ENCODE data around the gene ZNF385B.

The ZNF385B gene

GRCh38 chr2:179692043-179692442 lies 169.4 kb downstream of the ZNF385B start:
- H4K91ac ChIP-seq (ENCODE audit: low read depth, low read length), result no peak overlapping the region
- H3K27me3 ChIP-seq (ENCODE audit: insufficient read depth, low read length), result no peaks in the 10 kb centered on the region
- H3K36me3 ChIP-seq (ENCODE audit: control insufficient read depth in 1 of 2, insufficient read depth in 2 of 2, low read length in 2 of 2), result no peaks in the 10 kb centered on the region
- no peak overlapping the region for H3K27ac ChIP-seq (ENCODE audit: low read depth, low read length)
- H3K9me3 ChIP-seq (ENCODE audit: insufficient read depth, low read depth, low read length), result no peaks in the 10 kb centered on the region
- no peak overlapping the region for H3K14ac ChIP-seq (ENCODE audit: low read length)
- H3K79me1 ChIP-seq (ENCODE audit: low read length), result no peaks in the 10 kb centered on the region
- no peaks in the 10 kb centered on the region for H3K4me1 ChIP-seq (ENCODE audit: control insufficient read depth in 1 of 2, insufficient read depth in 2 of 2, low read length in 2 of 2)
- H4K8ac ChIP-seq (ENCODE audit: low read depth, low read length), result no peak overlapping the region
- H3K4ac ChIP-seq (ENCODE audit: low read depth, low read length), result no peak overlapping the region
- H2BK5ac ChIP-seq (ENCODE audit: low read depth, low read length, poor library complexity), result no peak overlapping the region
- H2BK12ac ChIP-seq (ENCODE audit: low read length), result no peak overlapping the region
- no peak overlapping the region for H3K23ac ChIP-seq (ENCODE audit: low read length)
- no CpG with 5 or more reads among the region's 1 CpG for WGBS (ENCODE audit: extremely low coverage, insufficient coverage, insufficient read length)
- no peak overlapping the region for H3K4me3 ChIP-seq (ENCODE audit: low read depth, low read length)
- H3K4me2 ChIP-seq (ENCODE audit: low read length), result no peak overlapping the region
- no peaks in the 10 kb centered on the region for H3K79me2 ChIP-seq (ENCODE audit: control insufficient read depth, insufficient read depth, low read length, poor library complexity)
- H2BK120ac ChIP-seq (ENCODE audit: insufficient read depth, low read length, poor library complexity), result no peak overlapping the region
- no peak overlapping the region for H2AK5ac ChIP-seq (ENCODE audit: low read length)
- H3K18ac ChIP-seq (ENCODE audit: low read length), result no peak overlapping the region
- no peak overlapping the region for H4K12ac ChIP-seq (ENCODE audit: low read depth, low read length)
- no peak overlapping the region for H2AFZ ChIP-seq (ENCODE audit: insufficient read depth, low read length, poor library complexity)
- H3K9ac ChIP-seq (ENCODE audit: low read length), result no peak overlapping the region
- no peak for DNase-seq

GRCh38 chr2:179691235-179691634 lies 170.2 kb downstream of the ZNF385B start:
- H2AFZ ChIP-seq (ENCODE audit: insufficient read depth, low read length, poor library complexity), result no peak overlapping the region
- no peaks in the 10 kb centered on the region for H3K36me3 ChIP-seq (ENCODE audit: control insufficient read depth in 1 of 2, insufficient read depth in 2 of 2, low read length in 2 of 2)
- H3K18ac ChIP-seq (ENCODE audit: low read length), result no peak overlapping the region
- no peak overlapping the region for H3K4me3 ChIP-seq (ENCODE audit: low read depth, low read length)
- H3K9ac ChIP-seq (ENCODE audit: low read length), result no peak overlapping the region
- no peak overlapping the region for H2BK12ac ChIP-seq (ENCODE audit: low read length)
- no peaks in the 10 kb centered on the region for H3K9me3 ChIP-seq (ENCODE audit: insufficient read depth, low read depth, low read length)
- no peak overlapping the region for H3K27ac ChIP-seq (ENCODE audit: low read depth, low read length)
- no peak overlapping the region for H3K4ac ChIP-seq (ENCODE audit: low read depth, low read length)
- no peak overlapping the region for H3K23ac ChIP-seq (ENCODE audit: low read length)
- H3K14ac ChIP-seq (ENCODE audit: low read length), result no peak overlapping the region
- H4K8ac ChIP-seq (ENCODE audit: low read depth, low read length), result no peak overlapping the region
- no peaks in the 10 kb centered on the region for H3K27me3 ChIP-seq (ENCODE audit: insufficient read depth, low read length)
- WGBS (ENCODE audit: extremely low coverage, insufficient coverage, insufficient read length), result no CpG with 5 or more reads among the region's 3 CpGs
- no peaks in the 10 kb centered on the region for H3K4me1 ChIP-seq (ENCODE audit: control insufficient read depth in 1 of 2, insufficient read depth in 2 of 2, low read length in 2 of 2)
- no peak for DNase-seq
- no peak overlapping the region for H3K4me2 ChIP-seq (ENCODE audit: low read length)
- no peaks in the 10 kb centered on the region for H3K79me1 ChIP-seq (ENCODE audit: low read length)
- no peak overlapping the region for H4K91ac ChIP-seq (ENCODE audit: low read depth, low read length)
- no peak overlapping the region for H2BK5ac ChIP-seq (ENCODE audit: low read depth, low read length, poor library complexity)
- H2AK5ac ChIP-seq (ENCODE audit: low read length), result no peak overlapping the region
- no peak overlapping the region for H2BK120ac ChIP-seq (ENCODE audit: insufficient read depth, low read length, poor library complexity)
- H3K79me2 ChIP-seq (ENCODE audit: control insufficient read depth, insufficient read depth, low read length, poor library complexity), result no peaks in the 10 kb centered on the region
- H4K12ac ChIP-seq (ENCODE audit: low read depth, low read length), result no peak overlapping the region

GRCh38 chr2:179686718-179687342 lies 174.6 kb downstream of the ZNF385B start:
- Histone ChIP-seq H3K4me1 (ENCODE audit: control insufficient read depth in 1 of 2, insufficient read depth in 2 of 2, low read length in 2 of 2) (no peaks in the 10 kb centered on the region), H3K36me3 (ENCODE audit: control insufficient read depth in 1 of 2, insufficient read depth in 2 of 2, low read length in 2 of 2) (no peaks in the 10 kb centered on the region), H2AFZ (ENCODE audit: insufficient read depth, low read length, poor library complexity) (no peak overlapping the region), H3K4me2 (ENCODE audit: low read length) (no peak overlapping the region), H3K27ac (ENCODE audit: low read depth, low read length) (no peak overlapping the region), H3K18ac (ENCODE audit: low read length) (no peak overlapping the region), H2BK120ac (ENCODE audit: insufficient read depth, low read length, poor library complexity) (no peak overlapping the region), H2BK12ac (ENCODE audit: low read length) (no peak overlapping the region), H2AK5ac (ENCODE audit: low read length) (no peak overlapping the region), H3K9me3 (ENCODE audit: insufficient read depth, low read depth, low read length) (no peaks in the 10 kb centered on the region), H3K23ac (ENCODE audit: low read length) (no peak overlapping the region), H3K27me3 (ENCODE audit: insufficient read depth, low read length) (no peaks in the 10 kb centered on the region), H3K9ac (ENCODE audit: low read length) (no peak overlapping the region), H3K79me1 (ENCODE audit: low read length) (no peaks in the 10 kb centered on the region), H4K91ac (ENCODE audit: low read depth, low read length) (no peak overlapping the region), H3K4me3 (ENCODE audit: low read depth, low read length) (no peak overlapping the region), H4K8ac (ENCODE audit: low read depth, low read length) (no peak overlapping the region), H4K12ac (ENCODE audit: low read depth, low read length) (no peak overlapping the region), H2BK5ac (ENCODE audit: low read depth, low read length, poor library complexity) (no peak overlapping the region), H3K4ac (ENCODE audit: low read depth, low read length) (no peak overlapping the region), H3K79me2 (ENCODE audit: control insufficient read depth, insufficient read depth, low read length, poor library complexity) (no peaks in the 10 kb centered on the region), H3K14ac (ENCODE audit: low read length) (no peak overlapping the region)
- no CpG with 5 or more reads among the region's 2 CpGs for WGBS (ENCODE audit: extremely low coverage, insufficient coverage, insufficient read length)
- DNase-seq, result no peak

GRCh38 chr2:179686069-179686468 lies 175.3 kb downstream of the ZNF385B start:
- no peaks in the 10 kb centered on the region for H3K27me3 ChIP-seq (ENCODE audit: insufficient read depth, low read length)
- H2AFZ ChIP-seq (ENCODE audit: insufficient read depth, low read length, poor library complexity), result no peak overlapping the region
- no peak overlapping the region for H3K14ac ChIP-seq (ENCODE audit: low read length)
- H3K18ac ChIP-seq (ENCODE audit: low read length), result no peak overlapping the region
- H4K8ac ChIP-seq (ENCODE audit: low read depth, low read length), result no peak overlapping the region
- H3K4me2 ChIP-seq (ENCODE audit: low read length), result no peak overlapping the region
- H3K79me1 ChIP-seq (ENCODE audit: low read length), result no peaks in the 10 kb centered on the region
- no peak overlapping the region for H3K9ac ChIP-seq (ENCODE audit: low read length)
- H3K79me2 ChIP-seq (ENCODE audit: control insufficient read depth, insufficient read depth, low read length, poor library complexity), result no peaks in the 10 kb centered on the region
- DNase-seq, result no peak
- no peak overlapping the region for H3K27ac ChIP-seq (ENCODE audit: low read depth, low read length)
- no peaks in the 10 kb centered on the region for H3K4me1 ChIP-seq (ENCODE audit: control insufficient read depth in 1 of 2, insufficient read depth in 2 of 2, low read length in 2 of 2)
- H4K12ac ChIP-seq (ENCODE audit: low read depth, low read length), result no peak overlapping the region
- H3K9me3 ChIP-seq (ENCODE audit: insufficient read depth, low read depth, low read length), result no peaks in the 10 kb centered on the region
- H4K91ac ChIP-seq (ENCODE audit: low read depth, low read length), result no peak overlapping the region
- no peak overlapping the region for H2BK120ac ChIP-seq (ENCODE audit: insufficient read depth, low read length, poor library complexity)
- no peak overlapping the region for H3K4ac ChIP-seq (ENCODE audit: low read depth, low read length)
- H2AK5ac ChIP-seq (ENCODE audit: low read length), result no peak overlapping the region
- no peak overlapping the region for H2BK5ac ChIP-seq (ENCODE audit: low read depth, low read length, poor library complexity)
- H3K36me3 ChIP-seq (ENCODE audit: control insufficient read depth in 1 of 2, insufficient read depth in 2 of 2, low read length in 2 of 2), result no peaks in the 10 kb centered on the region
- no peak overlapping the region for H2BK12ac ChIP-seq (ENCODE audit: low read length)
- no peak overlapping the region for H3K4me3 ChIP-seq (ENCODE audit: low read depth, low read length)
- H3K23ac ChIP-seq (ENCODE audit: low read length), result no peak overlapping the region
- WGBS (ENCODE audit: extremely low coverage, insufficient coverage, insufficient read length), result no CpG with 5 or more reads among the region's 2 CpGs
